ENCODE measurements around the gene RIN1.

- TF ChIP-seq ARNTL (CRISPR knock-in tag; IDR thresholded peaks at IDR 0.05; ENCODE audit: borderline replicate concordance, low read depth) (no peak), PATZ1 (CRISPR knock-in tag; IDR thresholded peaks at IDR 0.05; ENCODE audit: borderline replicate concordance) (no peak), TCF4 (CRISPR knock-in tag; IDR thresholded peaks at IDR 0.05; ENCODE audit: borderline replicate concordance) (no peak), ZNF565 (CRISPR knock-in tag; conservative IDR thresholded peaks at IDR 0.05; ENCODE audit: low read depth) (no peak), ZFP30 (CRISPR knock-in tag; IDR thresholded peaks at IDR 0.05) (no peak), TSHZ2 (CRISPR knock-in tag; IDR thresholded peaks at IDR 0.05) (no peak), PPARA (CRISPR knock-in tag; IDR thresholded peaks at IDR 0.05; ENCODE audit: borderline replicate concordance) (no peak), CREB5 (CRISPR knock-in tag; IDR thresholded peaks at IDR 0.05; ENCODE audit: low read depth) (no peak), CSRNP3 (CRISPR knock-in tag; IDR thresholded peaks at IDR 0.05) (no peak), ZFP3 (CRISPR knock-in tag; IDR thresholded peaks at IDR 0.05) (no peak), SNAI2 (CRISPR knock-in tag; IDR thresholded peaks at IDR 0.05) (no peak), ZNF8 (CRISPR knock-in tag; IDR thresholded peaks at IDR 0.05) (no peak), RARB (CRISPR knock-in tag; IDR thresholded peaks at IDR 0.05) (no peak)
Observed at GRCh38 chr11:66363187-66363601, 27.0 kb upstream of the RIN1 start.

All from SK-N-SH treated with all-trans-retinoic acid at 6 μM for 48 hours (cell line).